ENCODE measurements around the gene DMD. TPM values are rescaled to one million over a fixed set of nuclear protein-coding genes. Genes with fewer than 3 reads are reported as not detected.

DMD gene
- total RNA-seq, 1 experiment from 2014 or later = 25.3 TPM

- Histone ChIP-seq H3F3A (ENCODE audit: insufficient read depth, low read depth) (no peaks in the 10 kb centered on the region), H3K27me3 (ENCODE audit: insufficient read depth, low read depth) (no peaks in the 10 kb centered on the region), H3K9me3 (ENCODE audit: insufficient read depth, low read depth) (no peaks in the 10 kb centered on the region), H3K27ac (no peak overlapping the region), H3K4me2 (no peak overlapping the region), H3K79me2 (ENCODE audit: low read depth) (no peaks in the 10 kb centered on the region), H3K4me1 (replicated peaks; ENCODE audit: insufficient read depth) (no peaks in the 10 kb centered on the region), H3K9me2 (ENCODE audit: insufficient read depth) (no peaks in the 10 kb centered on the region), H2AFZ (no peak overlapping the region), H3K4me3 (no peak overlapping the region), H3K36me3 (ENCODE audit: low read depth) (no peaks in the 10 kb centered on the region), H4K20me1 (ENCODE audit: insufficient read depth) (no peaks in the 10 kb centered on the region)
- ChIA-PET CTCF (no interaction called here), POLR2A (ENCODE audit: unreplicated experiment) (no interaction called here)
- DNase-seq = no peak
- intact Hi-C loops (cut with micrococcal nuclease; ENCODE audit: unreplicated experiment) = no loop called here
- no TSS peak for BruUV-seq (replicated peaks)
- TF ChIP-seq CTCF (conservative IDR thresholded peaks at IDR 0.05) (no peak), EZH2 (IDR thresholded peaks at IDR 0.05; ENCODE audit: low read depth) (no peak)
Observed at GRCh38 chrX:32395878-32396277, 815.5 kb downstream of the DMD start.

- H3K9me3 ChIP-seq (ENCODE audit: insufficient read depth, low read depth) = no peaks in the 10 kb centered on the region
- ChIA-PET CTCF (no interaction called here), POLR2A (ENCODE audit: unreplicated experiment) (no interaction called here)
- no peaks in the 10 kb centered on the region for H3K36me3 ChIP-seq (ENCODE audit: low read depth)
- no peak overlapping the region for H3K27ac ChIP-seq
- intact Hi-C loops (cut with micrococcal nuclease; ENCODE audit: unreplicated experiment) = no loop called here
- H3K4me3 ChIP-seq = no peak overlapping the region
- DNase-seq = no peak
- no peak overlapping the region for H3K4me2 ChIP-seq
- no peaks in the 10 kb centered on the region for H3K79me2 ChIP-seq (ENCODE audit: low read depth)
- no peak overlapping the region for H2AFZ ChIP-seq
- H3K9me2 ChIP-seq (ENCODE audit: insufficient read depth) = no peaks in the 10 kb centered on the region
- no peaks in the 10 kb centered on the region for H3K27me3 ChIP-seq (ENCODE audit: insufficient read depth, low read depth)
- H3K4me1 ChIP-seq (replicated peaks; ENCODE audit: insufficient read depth) = no peaks in the 10 kb centered on the region
- TF ChIP-seq CTCF (conservative IDR thresholded peaks at IDR 0.05) (no peak), EZH2 (IDR thresholded peaks at IDR 0.05; ENCODE audit: low read depth) (no peak)
- BruUV-seq (replicated peaks) = no TSS peak
- H4K20me1 ChIP-seq (ENCODE audit: insufficient read depth) = no peaks in the 10 kb centered on the region
- H3F3A ChIP-seq (ENCODE audit: insufficient read depth, low read depth) = no peaks in the 10 kb centered on the region
Observed at GRCh38 chrX:32392655-32393054, 818.7 kb downstream of the DMD start.

GRCh38 chrX:32370456-32371205 lies 840.7 kb downstream of the DMD start:
- Histone ChIP-seq H3K9me2 (ENCODE audit: insufficient read depth) (no peaks in the 10 kb centered on the region), H3K27me3 (ENCODE audit: insufficient read depth, low read depth) (no peaks in the 10 kb centered on the region), H4K20me1 (ENCODE audit: insufficient read depth) (no peaks in the 10 kb centered on the region), H3F3A (ENCODE audit: insufficient read depth, low read depth) (no peaks in the 10 kb centered on the region), H3K36me3 (ENCODE audit: low read depth) (no peaks in the 10 kb centered on the region), H3K4me3 (no peak overlapping the region), H2AFZ (no peak overlapping the region), H3K79me2 (ENCODE audit: low read depth) (no peaks in the 10 kb centered on the region), H3K9me3 (ENCODE audit: insufficient read depth, low read depth) (no peaks in the 10 kb centered on the region), H3K4me1 (replicated peaks; ENCODE audit: insufficient read depth) (no peaks in the 10 kb centered on the region), H3K27ac (no peak overlapping the region), H3K4me2 (no peak overlapping the region)
- intact Hi-C loops (cut with micrococcal nuclease; ENCODE audit: unreplicated experiment) = no loop called here
- BruUV-seq (replicated peaks) = no TSS peak
- POLR2A ChIA-PET (ENCODE audit: unreplicated experiment) = no interaction called here
- no peak for TF ChIP-seq CTCF (conservative IDR thresholded peaks at IDR 0.05)
- no peak for DNase-seq
- CTCF ChIA-PET = no interaction called here
